SK-N-SH (cell line): Measurements from ENCODE around the gene CHCHD3. TPM values are rescaled to one million over a fixed set of nuclear protein-coding genes. Genes with fewer than 3 reads are reported as not detected.

ENCODE experiments used
- CTCF ChIA-PET: fragments of 300-600, 350-600 bp; formaldehyde crosslinking; extraction: SDS; loops from one replicate; lab custom pipeline; 2021; lab: Yijun Ruan, JAX
- POLR2A ChIA-PET: fragments of 350-600 bp; sonication (Branson Sonifier 250); formaldehyde crosslinking; extraction: SDS; loops from one replicate; lab custom pipeline; 2020; ENCODE audit warnings: antibody characterized with exemption, inconsistent platforms; lab: Yijun Ruan, JAX
- DNase-seq: peaks from one replicate; pipeline ENCODE4 v3.0.0; 2012
- H2AFZ ChIP-seq: fragments of 200-600 bp; sonication (generic); 2 replicates; pipeline ENCODE4 v1.8.1; 2016; ENCODE audit warnings: antibody characterized with exemption, mild to moderate bottlenecking, low read depth
- H3F3A ChIP-seq: fragments of 200-600 bp; sonication (generic); replicated peaks from 2 replicates; pipeline ENCODE3; 2016; ENCODE audit warnings: antibody characterized with exemption, mild to moderate bottlenecking; ENCODE audit not compliant: insufficient read depth
- H3K27ac ChIP-seq, 2 experiments: fragments of 200-500 bp in 1 of 2; fragments of 200-600 bp in 1 of 2; sonication (Bioruptor generic) in 1 of 2; sonication (generic), shearing (Covaris generic) in 1 of 2; 2 replicates each; pipeline versions ENCODE4 v1.5.1 to v1.6.1; 2014 to 2016; ENCODE audit warnings: low read depth in 2 of 2, inconsistent platforms in 1 of 2, low read length in 1 of 2, mild to moderate bottlenecking in 1 of 2, mixed read lengths in 1 of 2
- H3K27me3 ChIP-seq: fragments of 200-600 bp; sonication (generic), shearing (Covaris generic); 2 replicates; pipeline ENCODE4 v1.6.1; 2016; ENCODE audit warnings: mixed run types; ENCODE audit not compliant: insufficient read depth
- H3K36me3 ChIP-seq, 2 experiments: fragments of 200-500 bp in 1 of 2; fragments of 200-600 bp in 1 of 2; sonication (Bioruptor generic) in 1 of 2; sonication (generic) in 1 of 2; replicated peaks in 1 of 2; 2 replicates each; pipeline versions ENCODE3 to v1.5.1; 2014 to 2016; ENCODE audit warnings: low read length in 1 of 2, mild to moderate bottlenecking in 1 of 2; ENCODE audit not compliant: insufficient read depth in 2 of 2, control insufficient read depth in 1 of 2
- H3K4me1 ChIP-seq, 2 experiments: fragments of 200-500 bp in 1 of 2; fragments of 200-600 bp in 1 of 2; sonication (Bioruptor generic) in 1 of 2; sonication (generic), shearing (Covaris generic) in 1 of 2; 2 replicates each; pipeline versions ENCODE4 v1.5.1 to v1.6.1; 2014 to 2016; ENCODE audit warnings: low read depth in 1 of 2, low read length in 1 of 2, mixed run types in 1 of 2; ENCODE audit not compliant: insufficient read depth in 2 of 2, control insufficient read depth in 1 of 2
- H3K4me2 ChIP-seq: fragments of 200-600 bp; sonication (generic), shearing (Covaris generic); 2 replicates; pipeline ENCODE4 v1.6.1; 2017; ENCODE audit warnings: mixed run types
- H3K4me3 ChIP-seq, 2 experiments: fragments of 200-500 bp in 1 of 2; fragments of 200-600 bp in 1 of 2; sonication (Bioruptor generic) in 1 of 2; sonication (generic), shearing (Covaris generic) in 1 of 2; 2 replicates each; pipeline versions ENCODE4 v1.5.1 to v1.8.1; 2014 to 2016; ENCODE audit warnings: low read depth in 2 of 2, inconsistent platforms in 1 of 2, low read length in 1 of 2, mild to moderate bottlenecking in 1 of 2, mixed read lengths in 1 of 2, moderate library complexity in 1 of 2
- H3K79me2 ChIP-seq: fragments of 200-600 bp; sonication (generic); 2 replicates; pipeline ENCODE4 v1.8.1; 2017; ENCODE audit warnings: mild to moderate bottlenecking; ENCODE audit not compliant: insufficient read depth
- H3K9ac ChIP-seq: fragments of 200-600 bp; sonication (generic); 2 replicates; pipeline ENCODE4 v1.6.1; 2017; ENCODE audit warnings: mixed run types
- H3K9me2 ChIP-seq: fragments of 200-600 bp; sonication (generic); 2 replicates; pipeline ENCODE4 v1.6.1; 2017; ENCODE audit warnings: mixed run types
- H3K9me3 ChIP-seq: fragments of 200-600 bp; sonication (generic); 2 replicates; pipeline ENCODE4 v1.6.1; 2017; ENCODE audit warnings: mixed run types, mild to moderate bottlenecking, moderate library complexity
- H4K20me1 ChIP-seq: fragments of 200-600 bp; sonication (generic); 2 replicates; pipeline ENCODE4 v1.6.1; 2017; ENCODE audit warnings: mild to moderate bottlenecking, mixed run types; ENCODE audit not compliant: insufficient read depth
- CHD2 ChIP-seq: fragments of 150-350 bp; IDR thresholded peaks from 2 replicates; pipeline ENCODE4 v1.6.1; 2018; ENCODE audit warnings: low read length; ENCODE audit not compliant: partially characterized antibody
- FOXM1 ChIP-seq: IDR thresholded peaks from 2 replicates; pipeline ENCODE4 v1.4.0; 2012; ENCODE audit warnings: low read depth, mild to moderate bottlenecking
- GABPA ChIP-seq: IDR thresholded peaks from 2 replicates; pipeline ENCODE4 v1.4.0; 2012; ENCODE audit warnings: low read depth, mild to moderate bottlenecking
- JUND ChIP-seq: IDR thresholded peaks from 2 replicates; pipeline ENCODE4 v1.4.0; 2012
- MAX ChIP-seq: IDR thresholded peaks from 2 replicates; pipeline ENCODE4 v1.4.0; 2012; ENCODE audit warnings: low read depth
- MEF2A ChIP-seq: IDR thresholded peaks from 2 replicates; pipeline ENCODE4 v1.4.0; 2012; ENCODE audit warnings: low read depth, borderline replicate concordance
- MXI1 ChIP-seq: IDR thresholded peaks from 2 replicates; pipeline ENCODE4 v1.6.1; 2012; ENCODE audit warnings: mild to moderate bottlenecking, low read depth, low read length, improper control_type of control experiment
- NRF1 ChIP-seq: IDR thresholded peaks from 2 replicates; pipeline ENCODE4 v1.6.1; 2012; ENCODE audit warnings: low read depth, mild to moderate bottlenecking, low read length
- POLR2AphosphoS5 ChIP-seq: IDR thresholded peaks from 2 replicates; pipeline ENCODE4 v1.6.1; 2012; ENCODE audit warnings: low read depth, low read length
- RAD21 ChIP-seq: IDR thresholded peaks from 2 replicates; pipeline ENCODE4 v1.6.1; 2012; ENCODE audit warnings: mild to moderate bottlenecking, low read length
- RXRA ChIP-seq: IDR thresholded peaks from 2 replicates; pipeline ENCODE4 v1.4.0; 2012; ENCODE audit warnings: low read depth, mild to moderate bottlenecking, borderline replicate concordance
- SIN3A ChIP-seq: IDR thresholded peaks from 2 replicates; pipeline ENCODE4 v1.6.1; 2012; ENCODE audit warnings: low read depth, mild to moderate bottlenecking, low read length, moderate library complexity, borderline replicate concordance
- SMC3 ChIP-seq: IDR thresholded peaks from 2 replicates; pipeline ENCODE4 v1.6.1; 2012; ENCODE audit warnings: low read depth, low read length, improper control_type of control experiment
- TAF1 ChIP-seq: IDR thresholded peaks from 2 replicates; pipeline ENCODE4 v1.6.1; 2012; ENCODE audit warnings: low read depth, mild to moderate bottlenecking, low read length, moderate library complexity, borderline replicate concordance
- TCF12 ChIP-seq: IDR thresholded peaks from 2 replicates; pipeline ENCODE4 v1.4.0; 2012
- TEAD4 ChIP-seq: IDR thresholded peaks from 2 replicates; pipeline ENCODE4 v1.4.0; 2012; ENCODE audit warnings: mild to moderate bottlenecking, borderline replicate concordance; ENCODE audit not compliant: insufficient read depth
- YY1 ChIP-seq: IDR thresholded peaks from 2 replicates; pipeline ENCODE4 v1.4.0; 2012; ENCODE audit warnings: low read depth, mild to moderate bottlenecking
- WGBS: methylation state at CpG from one replicate; pipeline ENCODE4 v1.1.6; 2017; ENCODE audit warnings: low lambda C conversion rate; 5-methylcytosine and 5-hydroxymethylcytosine counted together
- polyA plus RNA-seq, 3 experiments: library from polyadenylated mRNA; depleted of rRNA; stranded (reverse); fragments of >200 nt; gene quantifications; 2 replicates each; pipeline ENCODE4 v1.2.3, GENCODE V29; 2012
- TF ChIP-seq, protein P1 (sequence below): IDR thresholded peaks from 2 replicates; pipeline ENCODE4 v1.4.0; 2012; ENCODE audit warnings: low read depth, borderline replicate concordance
- TF ChIP-seq, protein P2 (sequence below): IDR thresholded peaks from 2 replicates; pipeline ENCODE4 v1.6.1; 2012; ENCODE audit warnings: mild to moderate bottlenecking, low read depth, low read length, moderate library complexity

CHCHD3 gene
- polyA plus RNA-seq, 1 of the 3 experiments (the other 2 are of a cell fraction), result 97.1 TPM

- H3K9me3 ChIP-seq, result no peaks in the 10 kb centered on the region
- H3K4me1 ChIP-seq, result peaks cover 0 to 13% of the 10 kb centered on the region in 2 experiments; a peak in 3 of 4 replicates
- 68% methylated on average over 1 of the region's 1 CpG for WGBS
- ChIA-PET CTCF (interaction anchor here (0.6 to 1.4 kb wide), 2 partner anchors 219 to 296 kb away, joined by 3 to 5 read pairs; no protein-coding TSS in a partner anchor), POLR2A (no interaction called here)
- peaks cover 11% of the 10 kb centered on the region; the same call in 1 of the 2 replicates for H3K79me2 ChIP-seq
- TF ChIP-seq MXI1 (no peak), RXRA (no peak), MAX (no peak), SMC3 (no peak), NRF1 (no peak), TEAD4 (no peak), TAF1 (no peak)
- TF ChIP-seq, protein P1, sequence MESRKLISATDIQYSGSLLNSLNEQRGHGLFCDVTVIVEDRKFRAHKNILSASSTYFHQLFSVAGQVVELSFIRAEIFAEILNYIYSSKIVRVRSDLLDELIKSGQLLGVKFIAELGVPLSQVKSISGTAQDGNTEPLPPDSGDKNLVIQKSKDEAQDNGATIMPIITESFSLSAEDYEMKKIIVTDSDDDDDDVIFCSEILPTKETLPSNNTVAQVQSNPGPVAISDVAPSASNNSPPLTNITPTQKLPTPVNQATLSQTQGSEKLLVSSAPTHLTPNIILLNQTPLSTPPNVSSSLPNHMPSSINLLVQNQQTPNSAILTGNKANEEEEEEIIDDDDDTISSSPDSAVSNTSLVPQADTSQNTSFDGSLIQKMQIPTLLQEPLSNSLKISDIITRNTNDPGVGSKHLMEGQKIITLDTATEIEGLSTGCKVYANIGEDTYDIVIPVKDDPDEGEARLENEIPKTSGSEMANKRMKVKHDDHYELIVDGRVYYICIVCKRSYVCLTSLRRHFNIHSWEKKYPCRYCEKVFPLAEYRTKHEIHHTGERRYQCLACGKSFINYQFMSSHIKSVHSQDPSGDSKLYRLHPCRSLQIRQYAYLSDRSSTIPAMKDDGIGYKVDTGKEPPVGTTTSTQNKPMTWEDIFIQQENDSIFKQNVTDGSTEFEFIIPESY, result no peak
- peaks cover 3 to 27% of the 10 kb centered on the region in 2 experiments for H3K36me3 ChIP-seq
- H3K9ac ChIP-seq, result no peak overlapping the region
- H3K27ac ChIP-seq, result peak overlapping the region in 1 of 2 experiments; percentile 48; a peak in 2 of 4 replicates
- DNase-seq, result no peak
- H3K4me3 ChIP-seq, result no peak overlapping the region
- no peaks in the 10 kb centered on the region for H3K9me2 ChIP-seq
- no peaks in the 10 kb centered on the region for H3K27me3 ChIP-seq
- no peak overlapping the region for H2AFZ ChIP-seq
- no peaks in the 10 kb centered on the region for H4K20me1 ChIP-seq
- no peaks in the 10 kb centered on the region for H3F3A ChIP-seq
- no peak overlapping the region for H3K4me2 ChIP-seq
Observed at GRCh38 chr7:132876576-132876975, 205.3 kb downstream of the CHCHD3 start.

GRCh38 chr7:132872034-132872433 is 209.9 kb downstream of the CHCHD3 start:
- H2AFZ ChIP-seq, result no peak overlapping the region
- H3K27ac ChIP-seq, result no peak overlapping the region
- no peaks in the 10 kb centered on the region; the same call in 1 of the 2 replicates for H3K79me2 ChIP-seq
- H3K4me3 ChIP-seq, result no peak overlapping the region
- no peak overlapping the region for H3K9ac ChIP-seq
- no peak for DNase-seq
- no peak overlapping the region for H3K4me2 ChIP-seq
- H3K27me3 ChIP-seq, result no peaks in the 10 kb centered on the region
- H3F3A ChIP-seq, result no peaks in the 10 kb centered on the region
- H3K9me2 ChIP-seq, result no peaks in the 10 kb centered on the region; the same call in 1 of the 2 replicates
- peaks cover 0 to 16% of the 10 kb centered on the region in 2 experiments for H3K36me3 ChIP-seq
- TF ChIP-seq JUND (no peak), GABPA (no peak), FOXM1 (no peak), TCF12 (no peak), TAF1 (no peak), RXRA (no peak), YY1 (no peak), MEF2A (no peak), SIN3A (no peak), POLR2AphosphoS5 (no peak), CHD2 (no peak), MXI1 (no peak), RAD21 (no peak)
- TF ChIP-seq, protein P2, sequence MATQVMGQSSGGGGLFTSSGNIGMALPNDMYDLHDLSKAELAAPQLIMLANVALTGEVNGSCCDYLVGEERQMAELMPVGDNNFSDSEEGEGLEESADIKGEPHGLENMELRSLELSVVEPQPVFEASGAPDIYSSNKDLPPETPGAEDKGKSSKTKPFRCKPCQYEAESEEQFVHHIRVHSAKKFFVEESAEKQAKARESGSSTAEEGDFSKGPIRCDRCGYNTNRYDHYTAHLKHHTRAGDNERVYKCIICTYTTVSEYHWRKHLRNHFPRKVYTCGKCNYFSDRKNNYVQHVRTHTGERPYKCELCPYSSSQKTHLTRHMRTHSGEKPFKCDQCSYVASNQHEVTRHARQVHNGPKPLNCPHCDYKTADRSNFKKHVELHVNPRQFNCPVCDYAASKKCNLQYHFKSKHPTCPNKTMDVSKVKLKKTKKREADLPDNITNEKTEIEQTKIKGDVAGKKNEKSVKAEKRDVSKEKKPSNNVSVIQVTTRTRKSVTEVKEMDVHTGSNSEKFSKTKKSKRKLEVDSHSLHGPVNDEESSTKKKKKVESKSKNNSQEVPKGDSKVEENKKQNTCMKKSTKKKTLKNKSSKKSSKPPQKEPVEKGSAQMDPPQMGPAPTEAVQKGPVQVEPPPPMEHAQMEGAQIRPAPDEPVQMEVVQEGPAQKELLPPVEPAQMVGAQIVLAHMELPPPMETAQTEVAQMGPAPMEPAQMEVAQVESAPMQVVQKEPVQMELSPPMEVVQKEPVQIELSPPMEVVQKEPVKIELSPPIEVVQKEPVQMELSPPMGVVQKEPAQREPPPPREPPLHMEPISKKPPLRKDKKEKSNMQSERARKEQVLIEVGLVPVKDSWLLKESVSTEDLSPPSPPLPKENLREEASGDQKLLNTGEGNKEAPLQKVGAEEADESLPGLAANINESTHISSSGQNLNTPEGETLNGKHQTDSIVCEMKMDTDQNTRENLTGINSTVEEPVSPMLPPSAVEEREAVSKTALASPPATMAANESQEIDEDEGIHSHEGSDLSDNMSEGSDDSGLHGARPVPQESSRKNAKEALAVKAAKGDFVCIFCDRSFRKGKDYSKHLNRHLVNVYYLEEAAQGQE, result no peak
- no peaks in the 10 kb centered on the region for H3K9me3 ChIP-seq
- POLR2A ChIA-PET, result no interaction called here
- no peaks in the 10 kb centered on the region for H4K20me1 ChIP-seq
- CTCF ChIA-PET, result no interaction called here
- 80% methylated on average over 5 of the region's 5 CpGs for WGBS
- H3K4me1 ChIP-seq, result peaks cover 0 to 16% of the 10 kb centered on the region in 2 experiments; a peak in 3 of 4 replicates
